Ascending aorta (tissue), 2 donors: ENCODE data around the gene FADS6. TPM values are rescaled to one million over a fixed set of nuclear protein-coding genes. Genes with fewer than 3 reads are reported as not detected.

Source experiments
- DNase-seq, 2 donors: peaks; one replicate each; pipeline ENCODE4 v3.0.0-alpha.2; 2019; ENCODE audit warnings: low spot score in 2 of 2
- H3K27ac ChIP-seq, 2 donors: fragments of 200-600 bp; sonication (generic); one replicate each; pipeline ENCODE4 v1.5.1; 2016 to 2017; ENCODE audit warnings: mild to moderate bottlenecking in 1 of 2
- H3K27me3 ChIP-seq: fragments of 200-600 bp; sonication (generic); one replicate; pipeline ENCODE4 v1.5.1; 2017
- H3K36me3 ChIP-seq, 2 donors: fragments of 200-600 bp; sonication (generic); one replicate each; pipeline ENCODE4 v1.5.1; 2016
- H3K4me1 ChIP-seq, 2 donors: fragments of 200-600 bp; sonication (generic); one replicate each; pipeline ENCODE4 v1.5.1; 2016 to 2017; ENCODE audit warnings: mild to moderate bottlenecking in 1 of 2
- H3K4me3 ChIP-seq, 2 donors: fragments of 200-600 bp; sonication (generic); one replicate each; pipeline ENCODE4 v1.5.1; 2016 to 2017; ENCODE audit warnings: mild to moderate bottlenecking in 1 of 2
- H3K9me3 ChIP-seq, 2 donors: fragments of 200-600 bp; sonication (generic); one replicate each; pipeline ENCODE4 v1.5.1; 2016
- CTCF ChIP-seq, 3 experiments: fragments of 200-600 bp in 2 of 3; fragments of 450-650 bp in 1 of 3; sonication (generic) in 2 of 3; IDR thresholded peaks; one replicate each; pipeline ENCODE4 v1.5.1; 2016 to 2019; ENCODE audit warnings: antibody characterized with exemption in 3 of 3, mild to moderate bottlenecking in 1 of 3, moderate library complexity in 1 of 3
- intact Hi-C: fragments of 100-400 bp; cut with DNase I; formaldehyde crosslinking; loops from one replicate; pipeline ENCODE4 v1.15.1; 2023
- total RNA-seq: library from RNA; depleted of rRNA; stranded (reverse); fragments of >200 nt; gene quantifications from one replicate; pipeline ENCODE4 v1.1.0, GENCODE V29; 2016

Gene FADS6
- total RNA-seq, 1 donor from 2014 or later = not detected

- no peak overlapping the region for H3K27ac ChIP-seq
- H3K9me3 ChIP-seq = no peaks in the 10 kb centered on the region
- DNase-seq = no peak
- no peaks in the 10 kb centered on the region for H3K27me3 ChIP-seq
- peaks cover 0 to 6% of the 10 kb centered on the region in 2 donors for H3K4me1 ChIP-seq
- H3K36me3 ChIP-seq = peaks cover 0 to 8% of the 10 kb centered on the region in 2 donors
- intact Hi-C loops = no loop called here
- H3K4me3 ChIP-seq = no peak overlapping the region
- no peak for TF ChIP-seq CTCF (IDR thresholded peaks at IDR 0.05)
Measured at GRCh38 chr17:74839990-74840852, 53.2 kb downstream of the FADS6 start.

GRCh38 chr17:74838274-74838673 lies 55.2 kb downstream of the FADS6 start:
- intact Hi-C loops = no loop called here
- Histone ChIP-seq H3K4me1 (peaks cover 0 to 5% of the 10 kb centered on the region in 2 donors), H3K27ac (no peak overlapping the region), H3K36me3 (peaks cover 0 to 8% of the 10 kb centered on the region in 2 donors), H3K9me3 (no peaks in the 10 kb centered on the region), H3K4me3 (no peak overlapping the region), H3K27me3 (no peaks in the 10 kb centered on the region)
- DNase-seq = no peak
- no peak for TF ChIP-seq CTCF (IDR thresholded peaks at IDR 0.05)

GRCh38 chr17:74836691-74837467 lies 56.6 kb downstream of the FADS6 start:
- no peaks in the 10 kb centered on the region for H3K27me3 ChIP-seq
- peaks cover 0 to 8% of the 10 kb centered on the region in 2 donors for H3K36me3 ChIP-seq
- no peak overlapping the region for H3K27ac ChIP-seq
- H3K9me3 ChIP-seq = no peaks in the 10 kb centered on the region
- no peak for TF ChIP-seq CTCF (IDR thresholded peaks at IDR 0.05)
- no peak overlapping the region for H3K4me3 ChIP-seq
- no peaks in the 10 kb centered on the region for H3K4me1 ChIP-seq
- intact Hi-C loops = no loop called here
- DNase-seq = no peak

- peaks cover 0 to 8% of the 10 kb centered on the region in 2 donors for H3K36me3 ChIP-seq
- no peak overlapping the region for H3K4me3 ChIP-seq
- no peaks in the 10 kb centered on the region for H3K27me3 ChIP-seq
- H3K27ac ChIP-seq = no peak overlapping the region
- DNase-seq = no peak
- no peaks in the 10 kb centered on the region for H3K4me1 ChIP-seq
- intact Hi-C loops = no loop called here
- no peak for TF ChIP-seq CTCF (IDR thresholded peaks at IDR 0.05)
- H3K9me3 ChIP-seq = no peaks in the 10 kb centered on the region
Measured at GRCh38 chr17:74836191-74836590, 57.2 kb downstream of the FADS6 start.

- DNase-seq = no peak
- intact Hi-C loops = no loop called here
Measured at GRCh38 chr17:74833501-74834377, 59.7 kb downstream of the FADS6 start.

More at GRCh38 chr17:74833501-74834377, 59.7 kb downstream of the FADS6 start:
- H3K4me3 ChIP-seq = no peak overlapping the region
- H3K36me3 ChIP-seq = peaks cover 0 to 8% of the 10 kb centered on the region in 2 donors
- no peaks in the 10 kb centered on the region for H3K4me1 ChIP-seq
- H3K27me3 ChIP-seq = no peaks in the 10 kb centered on the region
- H3K27ac ChIP-seq = no peak overlapping the region
- H3K9me3 ChIP-seq = no peaks in the 10 kb centered on the region
- no peak for TF ChIP-seq CTCF (IDR thresholded peaks at IDR 0.05)
